Kidney glomerular epithelial cell (primary cell): ENCODE results near the gene PDHB.
A peak's percentile ranks its signal among the peaks of the same experiment; 100 is the strongest.

ENCODE experiments used
- DNase-seq: peaks from one replicate; lab custom pipeline; 2025; lab: John Stamatoyannopoulos, UW

The PDHB gene

GRCh38 chr3:58398669-58399333 is 34.8 kb downstream of the PDHB start:
- no peak for DNase-seq

GRCh38 chr3:58394339-58394738 is 39.3 kb downstream of the PDHB start:
- DNase-seq: no peak

- DNase-seq: no peak
Observed at GRCh38 chr3:58392181-58392580, 41.5 kb downstream of the PDHB start.

- DNase-seq: no peak
Observed at GRCh38 chr3:58391156-58391865, 42.3 kb downstream of the PDHB start.

GRCh38 chr3:58388550-58389091 is 45.0 kb downstream of the PDHB start:
- DNase-seq: peak; percentile 11

GRCh38 chr3:58387650-58388546 is 45.7 kb downstream of the PDHB start:
- DNase-seq: no peak

- peak; percentile 50 for DNase-seq
Observed at GRCh38 chr3:58386626-58387365, 46.8 kb downstream of the PDHB start.

- no peak for DNase-seq
Observed at GRCh38 chr3:58384381-58385090, 49.1 kb downstream of the PDHB start.

- peak; percentile 93 for DNase-seq
Observed at GRCh38 chr3:58383904-58384303, 49.7 kb downstream of the PDHB start.

GRCh38 chr3:58383476-58383875 is 50.2 kb downstream of the PDHB start:
- no peak for DNase-seq

GRCh38 chr3:58379351-58380073 is 54.1 kb downstream of the PDHB start:
- DNase-seq: no peak

- DNase-seq: no peak
Observed at GRCh38 chr3:58377750-58378149, 55.9 kb downstream of the PDHB start.
